PC-9 (cell line): ENCODE results near the gene DCDC2B. TPM values are rescaled to one million over a fixed set of nuclear protein-coding genes. Genes with fewer than 3 reads are reported as not detected.
A peak's percentile ranks its signal among the peaks of the same experiment; 100 is the strongest.

Experiments used
- BruUV-seq: library from RNA; stranded (reverse); fragments of 400-500 nt; replicated peaks from 2 replicates; lab custom pipeline; 2021; lab: Mats Ljungman, UMichigan
- CTCF ChIA-PET: fragments of 300-600 bp; sonication (Branson Sonifier 250); formaldehyde crosslinking; loops from one replicate; lab custom pipeline; 2022; ENCODE audit warnings: antibody characterized with exemption; lab: Charles Lee
- POLR2A ChIA-PET: fragments of 300-600 bp; sonication (Branson Sonifier 250); formaldehyde crosslinking; loops from one replicate; lab custom pipeline; 2022; ENCODE audit warnings: antibody characterized with exemption; ENCODE audit not compliant: unreplicated experiment; lab: Charles Lee
- DNase-seq, 2 experiments: peaks; one replicate each; pipeline versions ENCODE4 v3.0.0 to v3.0.0-alpha.2; 2015 to 2022; ENCODE audit warnings: mixed read lengths in 1 of 2
- H2AFZ ChIP-seq: fragments of 200-600 bp; sonication (generic); 2 replicates; pipeline ENCODE4 v1.8.1; 2017; ENCODE audit warnings: antibody characterized with exemption
- H3F3A ChIP-seq: fragments of 200-600 bp; sonication (generic); 2 replicates; pipeline ENCODE4 v1.8.1; 2017; ENCODE audit warnings: antibody characterized with exemption, mild to moderate bottlenecking, low read depth; ENCODE audit not compliant: insufficient read depth
- H3K27ac ChIP-seq: fragments of 200-600 bp; sonication (generic); 2 replicates; pipeline ENCODE4 v1.6.1; 2016; ENCODE audit warnings: mixed run types
- H3K27me3 ChIP-seq: fragments of 200-600 bp; sonication (generic); 2 replicates; pipeline ENCODE4 v1.6.1; 2016; ENCODE audit warnings: low read depth, mixed run types; ENCODE audit not compliant: insufficient read depth
- H3K36me3 ChIP-seq: fragments of 200-600 bp; sonication (generic); 2 replicates; pipeline ENCODE4 v1.6.1; 2016; ENCODE audit warnings: low read depth, mixed run types
- H3K4me1 ChIP-seq: fragments of 200-600 bp; sonication (generic); replicated peaks from 2 replicates; pipeline ENCODE4 v1.6.1; 2016; ENCODE audit warnings: mixed run types; ENCODE audit not compliant: insufficient read depth
- H3K4me2 ChIP-seq: fragments of 200-600 bp; sonication (generic); 2 replicates; pipeline ENCODE4 v1.6.1; 2017; ENCODE audit warnings: mixed run types
- H3K4me3 ChIP-seq: fragments of 200-600 bp; sonication (generic); 2 replicates; pipeline ENCODE4 v1.6.1; 2016; ENCODE audit warnings: mixed run types
- H3K79me2 ChIP-seq: fragments of 200-600 bp; sonication (generic); 2 replicates; pipeline ENCODE4 v1.6.1; 2017; ENCODE audit warnings: low read depth, mixed run types
- H3K9me2 ChIP-seq: fragments of 200-600 bp; sonication (generic); 2 replicates; pipeline ENCODE4 v1.8.1; 2017; ENCODE audit warnings: mild to moderate bottlenecking; ENCODE audit not compliant: insufficient read depth
- H3K9me3 ChIP-seq: fragments of 200-600 bp; sonication (generic); 2 replicates; pipeline ENCODE4 v1.8.1; 2016; ENCODE audit warnings: low read depth; ENCODE audit not compliant: insufficient read depth
- H4K20me1 ChIP-seq: fragments of 200-600 bp; sonication (generic); 2 replicates; pipeline ENCODE4 v1.8.1; 2017; ENCODE audit not compliant: insufficient read depth
- CTCF ChIP-seq: fragments of 200-600 bp; sonication (generic); conservative IDR thresholded peaks from 2 replicates; pipeline ENCODE4 v1.6.1; 2017; ENCODE audit warnings: mixed run types, antibody characterized with exemption, mild to moderate bottlenecking, moderate library complexity
- EZH2 ChIP-seq: fragments of 200-600 bp; sonication (generic); IDR thresholded peaks from 2 replicates; pipeline ENCODE4 v1.8.0; 2017; ENCODE audit warnings: antibody characterized with exemption, low read depth
- intact Hi-C: fragments of 100-400 bp; cut with micrococcal nuclease; formaldehyde crosslinking; loops from one replicate; pipeline ENCODE4 v1.10.0; 2022; ENCODE audit not compliant: unreplicated experiment
- total RNA-seq: library from RNA; stranded (reverse); gene quantifications from 2 replicates; pipeline ENCODE4 v1.2.3, GENCODE V29; 2021

DCDC2B gene
- total RNA-seq, 1 experiment from 2014 or later: not detected

DNA sequence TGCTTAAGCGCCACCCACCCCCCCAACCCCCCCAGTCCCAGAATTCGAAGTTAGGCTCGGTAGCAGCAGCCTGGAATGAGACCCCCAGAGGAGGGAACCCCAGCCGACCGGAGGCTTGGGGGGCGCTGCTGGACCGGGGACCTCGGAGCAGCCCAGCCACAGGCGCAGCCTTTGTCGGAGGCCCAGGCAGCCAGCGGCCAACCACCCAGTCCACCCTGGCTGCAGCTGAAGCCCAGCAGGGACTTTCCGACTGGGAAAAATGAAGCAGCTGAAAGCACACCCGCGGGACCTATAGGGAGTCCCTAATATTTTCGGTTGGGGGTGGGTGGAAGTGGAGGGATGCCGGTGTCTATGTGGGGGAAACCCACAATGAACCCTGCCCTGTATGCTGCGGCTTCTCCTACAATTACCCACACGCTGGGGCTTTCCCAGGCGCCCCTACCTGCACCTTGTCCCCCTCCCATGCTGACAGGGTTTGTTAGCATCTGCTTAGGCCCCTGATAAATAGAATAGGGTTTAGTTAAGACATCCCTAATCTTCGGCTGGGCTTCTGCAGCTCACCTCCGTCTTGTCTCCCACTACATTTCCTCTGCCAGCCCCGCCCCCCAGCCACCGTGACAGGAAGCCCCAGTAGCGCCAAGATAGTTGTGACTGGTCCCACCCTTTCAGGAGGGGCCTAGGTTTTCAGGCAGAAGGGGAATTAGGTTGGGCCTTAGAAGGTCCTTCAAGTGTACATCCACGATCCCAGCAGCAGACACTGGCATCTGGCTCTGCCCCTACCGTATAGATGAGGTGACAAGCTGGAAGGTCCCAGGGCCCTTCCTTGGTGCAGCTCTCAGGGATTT lies 7.7 kb upstream of the DCDC2B start:
- Histone ChIP-seq H3K27me3 (no peaks in the 10 kb centered on the region), H3K79me2 (0 out of 2 replicates have a peak, but pooled peaks cover 6% of the 10 kb centered on the region), H3K4me3 (no peak overlapping the region), H4K20me1 (peaks cover 2% of the 10 kb centered on the region), H3K4me1 (0 out of 2 replicates have a peak, but pooled peaks cover 7% of the 10 kb centered on the region), H3K4me2 (peak overlapping the region; percentile 80), H3K9me2 (no peaks in the 10 kb centered on the region), H3K9me3 (no peaks in the 10 kb centered on the region), H2AFZ (no peak overlapping the region), H3K27ac (no peak overlapping the region), H3F3A (peaks cover 49% of the 10 kb centered on the region), H3K36me3 (peaks cover 7% of the 10 kb centered on the region; the same call in 1 of the 2 replicates)
- no TSS peak for BruUV-seq
- POLR2A ChIA-PET: interaction anchor here (0.7 kb wide), 1 partner anchor 135 kb away, joined by 3 read pairs; the partner anchor contains the start of gene MARCKSL1
- CTCF ChIA-PET: interaction anchor here (0.5 kb wide), 1 partner anchor 61 kb away, joined by 4 read pairs; no protein-coding TSS in a partner anchor
- intact Hi-C loops: no loop called here
- DNase-seq: no peak
- TF ChIP-seq EZH2 (no peak), CTCF (no peak)

GRCh38 chr1:32204943-32205361 lies 3.9 kb upstream of the DCDC2B start:
- H3K27me3 ChIP-seq: no peaks in the 10 kb centered on the region
- no peaks in the 10 kb centered on the region for H3K9me3 ChIP-seq
- no peaks in the 10 kb centered on the region for H4K20me1 ChIP-seq
- H3K79me2 ChIP-seq: 0 out of 2 replicates have a peak, but pooled peaks cover 15% of the 10 kb centered on the region
- H2AFZ ChIP-seq: peak overlapping the region; percentile 85
- BruUV-seq: TSS peak; percentile 18
- no peak for TF ChIP-seq EZH2
- TF ChIP-seq CTCF: no peak
- peaks cover 24% of the 10 kb centered on the region for H3K4me1 ChIP-seq
- peak overlapping the region; percentile 78 for H3K4me3 ChIP-seq
- 0 out of 2 replicates have a peak, but pooled peaks cover 10% of the 10 kb centered on the region for H3K36me3 ChIP-seq
- ChIA-PET POLR2A (interaction anchor here (0.7 kb wide), 1 partner anchor 87 kb away, joined by 3 read pairs; no protein-coding TSS in a partner anchor), CTCF (interaction anchor here (1.0 kb wide), 1 partner anchor 128 kb away, joined by 3 read pairs; no protein-coding TSS in a partner anchor)
- peak overlapping the region; percentile 97 for H3K4me2 ChIP-seq
- peaks cover 38% of the 10 kb centered on the region for H3F3A ChIP-seq
- no peak overlapping the region for H3K27ac ChIP-seq
- H3K9me2 ChIP-seq: no peaks in the 10 kb centered on the region
- intact Hi-C loops: no loop called here
- DNase-seq: no peak
